AG04450 (cell line): Measurements from ENCODE around the gene EIF4E3. TPM values are rescaled to one million over a fixed set of nuclear protein-coding genes. Genes with fewer than 3 reads are reported as not detected.

Experiments
- CTCF ChIA-PET: fragments of 300-600, 350-600 bp; formaldehyde crosslinking; extraction: SDS; loops from one replicate; lab custom pipeline; 2022; ENCODE audit warnings: antibody characterized with exemption, inconsistent platforms; lab: Charles Lee
- POLR2A ChIA-PET: fragments of 350-600 bp; formaldehyde crosslinking; extraction: SDS; loops from one replicate; lab custom pipeline; 2021; ENCODE audit warnings: antibody characterized with exemption, inconsistent platforms; lab: Yijun Ruan, JAX
- DNase-seq: peaks from one replicate; pipeline ENCODE4 v3.0.0-alpha.2; 2011; ENCODE audit warnings: low read depth, low spot score
- H3K27ac ChIP-seq: one replicate; pipeline ENCODE4 v1.5.1; 2012; ENCODE audit warnings: low read depth, low read length, control low read depth
- H3K27me3 ChIP-seq: one replicate; pipeline ENCODE4 v1.6.0; 2012; ENCODE audit warnings: low read length; ENCODE audit not compliant: control insufficient read depth, insufficient read depth
- H3K4me3 ChIP-seq: 2 replicates; pipeline ENCODE4 v1.5.1; 2011; ENCODE audit warnings: mild to moderate bottlenecking, low read depth, low read length, control low read depth
- H3K9me3 ChIP-seq: 2 replicates; pipeline ENCODE4 v1.5.1; 2012; ENCODE audit warnings: low read length; ENCODE audit not compliant: control insufficient read depth, insufficient read depth
- CTCF ChIP-seq: IDR thresholded peaks from 2 replicates; pipeline ENCODE4 v1.5.1; 2011; ENCODE audit warnings: low read depth, low read length, control low read depth, inconsistent platforms
- polyA plus RNA-seq: library from polyadenylated mRNA; depleted of rRNA; stranded (reverse); fragments of >200 nt; gene quantifications from 2 replicates; pipeline ENCODE4 v1.2.3, GENCODE V29; 2011

The EIF4E3 gene
- polyA plus RNA-seq, 1 experiment = 2.3 TPM

- DNase-seq = no peak
- peaks cover 10% of the 10 kb centered on the region for H3K27me3 ChIP-seq
- H3K9me3 ChIP-seq = no peaks in the 10 kb centered on the region
- ChIA-PET CTCF (interaction anchor here (1.1 kb wide), 1 partner anchor 9 kb away, joined by 6 read pairs; no protein-coding TSS in a partner anchor), POLR2A (no interaction called here)
- TF ChIP-seq CTCF = no peak
- no peak overlapping the region for H3K27ac ChIP-seq
- H3K4me3 ChIP-seq = no peak overlapping the region
Measured at GRCh38 chr3:71708476-71709105, 16.6 kb downstream of the EIF4E3 start.

GRCh38 chr3:71707595-71707994 is 17.6 kb downstream of the EIF4E3 start:
- no peak overlapping the region for H3K27ac ChIP-seq
- no peak for TF ChIP-seq CTCF
- H3K4me3 ChIP-seq = no peak overlapping the region
- POLR2A ChIA-PET = interaction anchor here (0.6 kb wide), 1 partner anchor 712 kb away, joined by 3 read pairs; no protein-coding TSS in a partner anchor
- no peak for DNase-seq
- CTCF ChIA-PET = no interaction called here
- H3K9me3 ChIP-seq = no peaks in the 10 kb centered on the region
- H3K27me3 ChIP-seq = peaks cover 6% of the 10 kb centered on the region

GRCh38 chr3:71705681-71706080 is 19.5 kb downstream of the EIF4E3 start:
- H3K4me3 ChIP-seq = no peak overlapping the region
- CTCF ChIA-PET = no interaction called here

GRCh38 chr3:71704915-71705314 is 20.3 kb downstream of the EIF4E3 start:
- Histone ChIP-seq H3K4me3 (no peak overlapping the region), H3K9me3 (no peaks in the 10 kb centered on the region), H3K27ac (no peak overlapping the region), H3K27me3 (peaks cover 6% of the 10 kb centered on the region)
- CTCF ChIA-PET = no interaction called here
- no peak for TF ChIP-seq CTCF
- DNase-seq = no peak
- POLR2A ChIA-PET = no interaction called here

More at GRCh38 chr3:71705681-71706080, 19.5 kb downstream of the EIF4E3 start:
- H3K27ac ChIP-seq = no peak overlapping the region
- DNase-seq = no peak
- peaks cover 6% of the 10 kb centered on the region for H3K27me3 ChIP-seq
- H3K9me3 ChIP-seq = no peaks in the 10 kb centered on the region
- POLR2A ChIA-PET = no interaction called here
- no peak for TF ChIP-seq CTCF

GRCh38 chr3:71703797-71704196 is 21.4 kb downstream of the EIF4E3 start:
- CTCF ChIA-PET = interaction anchor here (0.6 kb wide), 1 partner anchor 142 kb away, joined by 3 read pairs; no protein-coding TSS in a partner anchor
- H3K27me3 ChIP-seq = peaks cover 5% of the 10 kb centered on the region
- no peaks in the 10 kb centered on the region for H3K9me3 ChIP-seq
- TF ChIP-seq CTCF = no peak
- H3K4me3 ChIP-seq = no peak overlapping the region
- no peak overlapping the region for H3K27ac ChIP-seq
- POLR2A ChIA-PET = no interaction called here
- DNase-seq = no peak
